Fibroblast of the aortic adventitia (primary cell): ENCODE results near the gene PHYHIPL. TPM values are rescaled to one million over a fixed set of nuclear protein-coding genes. Genes with fewer than 3 reads are reported as not detected.

Experiments
- DNase-seq: peaks from one replicate; pipeline ENCODE4 v3.0.0-alpha.2; 2010; ENCODE audit warnings: low read depth
- H3K4me3 ChIP-seq: 2 replicates; pipeline ENCODE4 v1.5.1; 2011; ENCODE audit warnings: low read depth, mild to moderate bottlenecking, control low read depth, low read length, moderate library complexity
- CTCF ChIP-seq: IDR thresholded peaks from 2 replicates; pipeline ENCODE4 v1.5.1; 2011; ENCODE audit warnings: mild to moderate bottlenecking, low read length, control low read depth, inconsistent platforms; ENCODE audit not compliant: insufficient read depth
- total RNA-seq: library from RNA; depleted of rRNA; stranded (reverse); fragments of >200 nt; gene quantifications from 2 replicates; pipeline ENCODE4 v1.2.3, GENCODE V29; 2012; ENCODE audit warnings: low replicate concordance

The PHYHIPL gene
- total RNA-seq, 1 donor, result not detected

GRCh38 chr10:59265141-59265540 lies 88.7 kb downstream of the PHYHIPL start:
- no peak for DNase-seq
- TF ChIP-seq CTCF, result no peak
- no peak overlapping the region for H3K4me3 ChIP-seq

GRCh38 chr10:59266321-59266720 lies 89.9 kb downstream of the PHYHIPL start:
- no peak for TF ChIP-seq CTCF
- DNase-seq, result no peak

GRCh38 chr10:59268460-59268859 lies 92.0 kb downstream of the PHYHIPL start:
- H3K4me3 ChIP-seq, result no peak overlapping the region
- TF ChIP-seq CTCF, result no peak

More at GRCh38 chr10:59266321-59266720, 89.9 kb downstream of the PHYHIPL start:
- H3K4me3 ChIP-seq, result no peak overlapping the region

GRCh38 chr10:59269651-59270050 lies 93.2 kb downstream of the PHYHIPL start:
- no peak overlapping the region for H3K4me3 ChIP-seq
- no peak for DNase-seq
- no peak for TF ChIP-seq CTCF

More at GRCh38 chr10:59268460-59268859, 92.0 kb downstream of the PHYHIPL start:
- DNase-seq, result no peak

- no peak for DNase-seq
- H3K4me3 ChIP-seq, result no peak overlapping the region
- TF ChIP-seq CTCF, result no peak
These were observed 94.0 kb downstream of the PHYHIPL start for GRCh38 chr10:59270492-59270891.

- no peak for DNase-seq
- no peak for TF ChIP-seq CTCF
- H3K4me3 ChIP-seq, result no peak overlapping the region
These were observed 94.7 kb downstream of the PHYHIPL start for GRCh38 chr10:59271160-59271559.

GRCh38 chr10:59272061-59272460 lies 95.6 kb downstream of the PHYHIPL start:
- H3K4me3 ChIP-seq, result no peak overlapping the region
- no peak for DNase-seq
- no peak for TF ChIP-seq CTCF
